Measurements from ENCODE around the gene BFSP1.

Gene BFSP1

GRCh38 chr20:17481661-17482060 is 49.5 kb downstream of the BFSP1 start:
- Histone ChIP-seq H4K8ac (ENCODE audit: low read length) (no peak overlapping the region), H3K4me1 (ENCODE audit: control insufficient read depth, insufficient read depth, low read depth, low read length) (no peaks in the 10 kb centered on the region), H3K4me2 (ENCODE audit: low read length, poor library complexity, severe bottlenecking) (no peak overlapping the region), H3K18ac (ENCODE audit: low read depth in 1 of 2, low read length in 2 of 2) (no peak overlapping the region), H3K9ac (ENCODE audit: low read length) (no peak overlapping the region), H2AFZ (ENCODE audit: low read depth, low read length) (no peak overlapping the region), H2BK12ac (ENCODE audit: low read length in 2 of 2) (no peak overlapping the region), H3K79me1 (replicated peaks; ENCODE audit: low read length, poor library complexity, severe bottlenecking) (no peaks in the 10 kb centered on the region), H3K9me3 (ENCODE audit: control insufficient read depth, low read length) (no peaks in the 10 kb centered on the region), H2AK5ac (ENCODE audit: low read length, severe bottlenecking) (no peak overlapping the region), H3K27me3 (ENCODE audit: control insufficient read depth in 1 of 2, insufficient read depth in 1 of 2, low read length in 2 of 2) (peaks cover 17 to 37% of the 10 kb centered on the region in 2 experiments), H3K14ac (ENCODE audit: low read length in 2 of 2) (no peak overlapping the region), H3K23ac (ENCODE audit: low read length in 2 of 2) (no peak overlapping the region), H2BK120ac (ENCODE audit: low read depth, low read length) (no peak overlapping the region), H3K4ac (ENCODE audit: low read depth in 1 of 2, low read length in 2 of 2) (no peak overlapping the region), H3K4me3 (ENCODE audit: insufficient read depth in 1 of 2, low read depth in 1 of 2, low read length in 2 of 2) (no peak overlapping the region), H2BK5ac (ENCODE audit: low read depth, low read length, poor library complexity, severe bottlenecking) (no peak overlapping the region), H3K27ac (ENCODE audit: low read length, poor library complexity, severe bottlenecking) (no peak overlapping the region), H3K36me3 (ENCODE audit: control insufficient read depth in 1 of 2, insufficient read depth in 2 of 2, low read depth in 1 of 2, low read length in 2 of 2) (no peaks in the 10 kb centered on the region), H4K91ac (ENCODE audit: low read length) (no peak overlapping the region), H2BK15ac (ENCODE audit: low read depth, poor library complexity, severe bottlenecking) (no peak overlapping the region)
- WGBS, result 86% methylated on average over 16 of the region's 16 CpGs
- no peak for DNase-seq

GRCh38 chr20:17480696-17481095 is 50.5 kb downstream of the BFSP1 start:
- no peak overlapping the region for H3K27ac ChIP-seq (ENCODE audit: low read length, poor library complexity, severe bottlenecking)
- H2BK120ac ChIP-seq (ENCODE audit: low read depth, low read length), result no peak overlapping the region
- no peak overlapping the region for H2AK5ac ChIP-seq (ENCODE audit: low read length, severe bottlenecking)
- no peak overlapping the region for H2AFZ ChIP-seq (ENCODE audit: low read depth, low read length)
- no peaks in the 10 kb centered on the region for H3K9me3 ChIP-seq (ENCODE audit: control insufficient read depth, low read length)
- H3K79me1 ChIP-seq (replicated peaks; ENCODE audit: low read length, poor library complexity, severe bottlenecking), result no peaks in the 10 kb centered on the region
- H3K4ac ChIP-seq (ENCODE audit: low read depth in 1 of 2, low read length in 2 of 2), result no peak overlapping the region
- no peak overlapping the region for H2BK15ac ChIP-seq (ENCODE audit: low read depth, poor library complexity, severe bottlenecking)
- 88% methylated on average over 11 of the region's 11 CpGs for WGBS
- no peak overlapping the region for H2BK5ac ChIP-seq (ENCODE audit: low read depth, low read length, poor library complexity, severe bottlenecking)
- no peak overlapping the region for H3K4me3 ChIP-seq (ENCODE audit: insufficient read depth in 1 of 2, low read depth in 1 of 2, low read length in 2 of 2)
- H4K8ac ChIP-seq (ENCODE audit: low read length), result no peak overlapping the region
- H3K4me2 ChIP-seq (ENCODE audit: low read length, poor library complexity, severe bottlenecking), result no peak overlapping the region
- H3K27me3 ChIP-seq (ENCODE audit: control insufficient read depth in 1 of 2, insufficient read depth in 1 of 2, low read length in 2 of 2), result peaks cover 10 to 30% of the 10 kb centered on the region in 2 experiments
- no peak overlapping the region for H2BK12ac ChIP-seq (ENCODE audit: low read length in 2 of 2)
- no peak overlapping the region for H4K91ac ChIP-seq (ENCODE audit: low read length)
- H3K4me1 ChIP-seq (ENCODE audit: control insufficient read depth, insufficient read depth, low read depth, low read length), result no peaks in the 10 kb centered on the region
- DNase-seq, result no peak
- H3K23ac ChIP-seq (ENCODE audit: low read length in 2 of 2), result no peak overlapping the region
- H3K9ac ChIP-seq (ENCODE audit: low read length), result no peak overlapping the region
- H3K18ac ChIP-seq (ENCODE audit: low read depth in 1 of 2, low read length in 2 of 2), result no peak overlapping the region
- no peaks in the 10 kb centered on the region for H3K36me3 ChIP-seq (ENCODE audit: control insufficient read depth in 1 of 2, insufficient read depth in 2 of 2, low read depth in 1 of 2, low read length in 2 of 2)
- no peak overlapping the region for H3K14ac ChIP-seq (ENCODE audit: low read length in 2 of 2)

GRCh38 chr20:17479063-17479657 is 52.0 kb downstream of the BFSP1 start:
- Histone ChIP-seq H4K8ac (ENCODE audit: low read length) (no peak overlapping the region), H3K14ac (ENCODE audit: low read length in 2 of 2) (no peak overlapping the region), H2AFZ (ENCODE audit: low read depth, low read length) (no peak overlapping the region), H3K18ac (ENCODE audit: low read depth in 1 of 2, low read length in 2 of 2) (no peak overlapping the region), H2BK12ac (ENCODE audit: low read length in 2 of 2) (no peak overlapping the region), H3K27ac (ENCODE audit: low read length, poor library complexity, severe bottlenecking) (no peak overlapping the region), H3K4ac (ENCODE audit: low read depth in 1 of 2, low read length in 2 of 2) (no peak overlapping the region), H3K36me3 (ENCODE audit: control insufficient read depth in 1 of 2, insufficient read depth in 2 of 2, low read depth in 1 of 2, low read length in 2 of 2) (no peaks in the 10 kb centered on the region), H2BK120ac (ENCODE audit: low read depth, low read length) (no peak overlapping the region), H2AK5ac (ENCODE audit: low read length, severe bottlenecking) (no peak overlapping the region), H3K4me3 (ENCODE audit: insufficient read depth in 1 of 2, low read depth in 1 of 2, low read length in 2 of 2) (no peak overlapping the region), H2BK15ac (ENCODE audit: low read depth, poor library complexity, severe bottlenecking) (no peak overlapping the region), H3K4me2 (ENCODE audit: low read length, poor library complexity, severe bottlenecking) (no peak overlapping the region), H4K91ac (ENCODE audit: low read length) (no peak overlapping the region), H3K9ac (ENCODE audit: low read length) (no peak overlapping the region), H3K4me1 (ENCODE audit: control insufficient read depth, insufficient read depth, low read depth, low read length) (no peaks in the 10 kb centered on the region), H3K9me3 (ENCODE audit: control insufficient read depth, low read length) (no peaks in the 10 kb centered on the region), H3K79me1 (replicated peaks; ENCODE audit: low read length, poor library complexity, severe bottlenecking) (no peaks in the 10 kb centered on the region), H3K27me3 (ENCODE audit: control insufficient read depth in 1 of 2, insufficient read depth in 1 of 2, low read length in 2 of 2) (peaks cover 10 to 33% of the 10 kb centered on the region in 2 experiments), H2BK5ac (ENCODE audit: low read depth, low read length, poor library complexity, severe bottlenecking) (no peak overlapping the region), H3K23ac (ENCODE audit: low read length in 2 of 2) (no peak overlapping the region)
- no peak for DNase-seq
- WGBS, result 93% methylated on average over 23 of the region's 23 CpGs

- H3K4me1 ChIP-seq (ENCODE audit: control insufficient read depth, insufficient read depth, low read depth, low read length), result no peaks in the 10 kb centered on the region
- no peak overlapping the region for H3K18ac ChIP-seq (ENCODE audit: low read depth in 1 of 2, low read length in 2 of 2)
- no peak overlapping the region for H2BK120ac ChIP-seq (ENCODE audit: low read depth, low read length)
- H2BK5ac ChIP-seq (ENCODE audit: low read depth, low read length, poor library complexity, severe bottlenecking), result no peak overlapping the region
- no peak overlapping the region for H2AK5ac ChIP-seq (ENCODE audit: low read length, severe bottlenecking)
- H3K79me1 ChIP-seq (replicated peaks; ENCODE audit: low read length, poor library complexity, severe bottlenecking), result no peaks in the 10 kb centered on the region
- no peak overlapping the region for H3K4me2 ChIP-seq (ENCODE audit: low read length, poor library complexity, severe bottlenecking)
- H4K8ac ChIP-seq (ENCODE audit: low read length), result no peak overlapping the region
- no peak overlapping the region for H3K4me3 ChIP-seq (ENCODE audit: insufficient read depth in 1 of 2, low read depth in 1 of 2, low read length in 2 of 2)
- no peak overlapping the region for H3K27ac ChIP-seq (ENCODE audit: low read length, poor library complexity, severe bottlenecking)
- H3K23ac ChIP-seq (ENCODE audit: low read length in 2 of 2), result no peak overlapping the region
- no peak overlapping the region for H2BK15ac ChIP-seq (ENCODE audit: low read depth, poor library complexity, severe bottlenecking)
- no peak overlapping the region for H2BK12ac ChIP-seq (ENCODE audit: low read length in 2 of 2)
- no peak overlapping the region for H4K91ac ChIP-seq (ENCODE audit: low read length)
- no peak overlapping the region for H3K4ac ChIP-seq (ENCODE audit: low read depth in 1 of 2, low read length in 2 of 2)
- 81% methylated on average over 6 of the region's 6 CpGs for WGBS
- no peaks in the 10 kb centered on the region for H3K36me3 ChIP-seq (ENCODE audit: control insufficient read depth in 1 of 2, insufficient read depth in 2 of 2, low read depth in 1 of 2, low read length in 2 of 2)
- H3K9me3 ChIP-seq (ENCODE audit: control insufficient read depth, low read length), result no peaks in the 10 kb centered on the region
- no peak overlapping the region for H3K9ac ChIP-seq (ENCODE audit: low read length)
- no peak for DNase-seq
- H3K27me3 ChIP-seq (ENCODE audit: control insufficient read depth in 1 of 2, insufficient read depth in 1 of 2, low read length in 2 of 2), result peaks cover 0 to 35% of the 10 kb centered on the region in 2 experiments
- no peak overlapping the region for H2AFZ ChIP-seq (ENCODE audit: low read depth, low read length)
- H3K14ac ChIP-seq (ENCODE audit: low read length in 2 of 2), result no peak overlapping the region
Measured at GRCh38 chr20:17473659-17474058, 57.5 kb downstream of the BFSP1 start.
